DOHH2 (cell line): Measurements from ENCODE around the gene COL5A1.

Experiments used
- H3F3A ChIP-seq: fragments of 200-600 bp; sonication (generic), shearing (Covaris generic); 2 replicates; pipeline ENCODE4 v1.6.0; 2016; ENCODE audit warnings: antibody characterized with exemption, mild to moderate bottlenecking; ENCODE audit not compliant: control insufficient read depth, insufficient read depth
- H3K27ac ChIP-seq: fragments of 200-600 bp; sonication (generic); 2 replicates; pipeline ENCODE4 v1.5.1; 2014; ENCODE audit warnings: low read depth, mild to moderate bottlenecking, low read length, moderate library complexity
- H3K27me3 ChIP-seq: fragments of 200-600 bp; sonication (generic); 2 replicates; pipeline ENCODE4 v1.6.1; 2014; ENCODE audit warnings: mild to moderate bottlenecking, low read length, mixed read lengths; ENCODE audit not compliant: control insufficient read depth
- H3K36me3 ChIP-seq: fragments of 200-600 bp; sonication (generic); 2 replicates; pipeline ENCODE4 v1.6.1; 2014; ENCODE audit warnings: mild to moderate bottlenecking, low read length, moderate library complexity, mixed read lengths; ENCODE audit not compliant: control insufficient read depth
- H3K4me1 ChIP-seq: fragments of 200-600 bp; sonication (generic); 2 replicates; pipeline ENCODE4 v1.6.1; 2014; ENCODE audit warnings: mild to moderate bottlenecking, low read length, mixed read lengths; ENCODE audit not compliant: control insufficient read depth
- H3K4me2 ChIP-seq: fragments of 200-600 bp; sonication (generic); 2 replicates; pipeline ENCODE4 v1.6.0; 2014; ENCODE audit warnings: mild to moderate bottlenecking, low read length, moderate library complexity
- H3K4me3 ChIP-seq: fragments of 200-600 bp; sonication (generic); 2 replicates; pipeline ENCODE4 v1.5.1; 2014; ENCODE audit warnings: mild to moderate bottlenecking, low read length, mixed read lengths
- H3K79me2 ChIP-seq: fragments of 200-600 bp; sonication (generic); 2 replicates; pipeline ENCODE4 v1.6.1; 2014; ENCODE audit warnings: mild to moderate bottlenecking, low read length, mixed read lengths; ENCODE audit not compliant: control insufficient read depth
- H3K9me2 ChIP-seq: fragments of 200-600 bp; sonication (generic); replicated peaks from 2 replicates; pipeline ENCODE4 v1.6.1; 2014; ENCODE audit warnings: mild to moderate bottlenecking, low read length, mixed read lengths; ENCODE audit not compliant: control insufficient read depth
- H3K9me3 ChIP-seq: fragments of 200-600 bp; sonication (generic); 2 replicates; pipeline ENCODE4 v1.6.1; 2014; ENCODE audit warnings: antibody characterized with exemption, low read length, mixed read lengths; ENCODE audit not compliant: control insufficient read depth, insufficient read depth
- H4K20me1 ChIP-seq: fragments of 200-600 bp; sonication (generic); 2 replicates; pipeline ENCODE4 v1.6.0; 2014; ENCODE audit warnings: low read depth, mild to moderate bottlenecking, antibody characterized with exemption, low read length, moderate library complexity; ENCODE audit not compliant: control insufficient read depth, insufficient read depth
- EZH2phosphoT487 ChIP-seq: fragments of 200-600 bp; sonication (generic); IDR thresholded peaks from 2 replicates; pipeline ENCODE4 v1.6.1; 2017; ENCODE audit warnings: borderline replicate concordance, mild to moderate bottlenecking, antibody characterized with exemption, low read length, moderate library complexity, mixed read lengths
- TF ChIP-seq, protein P1 (sequence below): fragments of 200-600 bp; sonication (generic); IDR thresholded peaks from one replicate; pipeline ENCODE4 v1.5.1; 2014; ENCODE audit warnings: antibody characterized with exemption, mild to moderate bottlenecking, low read depth, low read length; ENCODE audit not compliant: poor library complexity, severe bottlenecking

Gene COL5A1

DNA sequence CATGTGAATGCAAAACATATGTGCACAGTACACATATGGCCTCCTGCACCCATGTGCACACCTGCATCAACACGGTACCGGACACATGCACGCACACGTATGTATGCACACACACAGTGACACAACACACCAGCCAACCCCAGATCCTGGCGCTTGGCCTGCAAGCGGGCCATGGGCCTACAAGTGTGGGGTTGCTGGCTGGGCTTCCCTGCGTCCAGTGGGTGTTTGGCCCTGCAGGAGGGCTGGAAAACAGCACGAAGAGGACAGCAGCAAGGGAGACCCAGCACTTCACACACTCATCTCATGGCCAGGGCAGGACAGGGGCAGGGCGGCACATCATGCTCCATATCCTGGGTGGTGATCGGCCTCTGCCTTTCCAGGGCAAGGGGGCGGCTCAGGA, 77.7 kb downstream of the COL5A1 start:
- H3K79me2 ChIP-seq = no peaks in the 10 kb centered on the region
- H3K9me3 ChIP-seq = peaks cover 3% of the 10 kb centered on the region; the same call in 1 of the 2 replicates
- no peak overlapping the region for H3K27ac ChIP-seq
- H3K27me3 ChIP-seq = no peaks in the 10 kb centered on the region
- H3K9me2 ChIP-seq = no peaks in the 10 kb centered on the region
- no peak for TF ChIP-seq EZH2phosphoT487
- TF ChIP-seq, protein P1, sequence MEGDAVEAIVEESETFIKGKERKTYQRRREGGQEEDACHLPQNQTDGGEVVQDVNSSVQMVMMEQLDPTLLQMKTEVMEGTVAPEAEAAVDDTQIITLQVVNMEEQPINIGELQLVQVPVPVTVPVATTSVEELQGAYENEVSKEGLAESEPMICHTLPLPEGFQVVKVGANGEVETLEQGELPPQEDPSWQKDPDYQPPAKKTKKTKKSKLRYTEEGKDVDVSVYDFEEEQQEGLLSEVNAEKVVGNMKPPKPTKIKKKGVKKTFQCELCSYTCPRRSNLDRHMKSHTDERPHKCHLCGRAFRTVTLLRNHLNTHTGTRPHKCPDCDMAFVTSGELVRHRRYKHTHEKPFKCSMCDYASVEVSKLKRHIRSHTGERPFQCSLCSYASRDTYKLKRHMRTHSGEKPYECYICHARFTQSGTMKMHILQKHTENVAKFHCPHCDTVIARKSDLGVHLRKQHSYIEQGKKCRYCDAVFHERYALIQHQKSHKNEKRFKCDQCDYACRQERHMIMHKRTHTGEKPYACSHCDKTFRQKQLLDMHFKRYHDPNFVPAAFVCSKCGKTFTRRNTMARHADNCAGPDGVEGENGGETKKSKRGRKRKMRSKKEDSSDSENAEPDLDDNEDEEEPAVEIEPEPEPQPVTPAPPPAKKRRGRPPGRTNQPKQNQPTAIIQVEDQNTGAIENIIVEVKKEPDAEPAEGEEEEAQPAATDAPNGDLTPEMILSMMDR = no peak
- no peaks in the 10 kb centered on the region for H3K36me3 ChIP-seq
- H3K4me1 ChIP-seq = no peaks in the 10 kb centered on the region
- H3K4me3 ChIP-seq = no peak overlapping the region
- no peaks in the 10 kb centered on the region for H4K20me1 ChIP-seq
- no peaks in the 10 kb centered on the region for H3F3A ChIP-seq
- no peak overlapping the region for H3K4me2 ChIP-seq

DNA sequence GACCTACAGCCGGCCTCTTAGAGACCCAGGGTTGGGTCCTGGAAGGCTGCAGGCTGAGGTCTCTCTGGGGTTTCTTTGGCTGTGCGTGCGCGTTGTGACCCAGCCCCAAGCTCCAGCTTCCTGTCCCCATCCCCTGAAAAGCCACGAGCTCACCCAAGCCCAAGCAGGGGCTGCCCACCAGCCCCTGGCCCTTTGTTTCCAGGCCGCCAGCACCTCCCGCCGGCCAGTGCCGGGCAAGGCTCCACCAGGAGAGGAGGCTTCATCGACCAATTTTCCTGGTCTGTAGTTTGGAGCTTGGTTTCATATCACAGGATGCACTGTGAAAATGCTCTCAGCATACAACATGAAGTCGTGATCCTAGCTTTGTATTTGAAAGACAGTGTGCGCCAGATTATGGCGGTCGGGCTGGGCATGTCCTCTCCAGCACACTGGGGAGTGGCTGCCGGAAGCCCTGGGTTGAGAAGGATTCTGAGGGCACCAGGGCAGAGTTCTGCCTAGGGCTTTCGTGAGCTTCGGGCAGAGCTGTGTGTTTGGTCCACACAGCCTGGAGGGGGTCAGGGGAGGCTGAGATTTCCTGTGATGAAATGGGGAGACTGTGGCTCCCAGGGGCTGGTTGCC, 78.6 kb downstream of the COL5A1 start:
- H3K4me2 ChIP-seq = no peak overlapping the region
- no peaks in the 10 kb centered on the region for H4K20me1 ChIP-seq

DNA sequence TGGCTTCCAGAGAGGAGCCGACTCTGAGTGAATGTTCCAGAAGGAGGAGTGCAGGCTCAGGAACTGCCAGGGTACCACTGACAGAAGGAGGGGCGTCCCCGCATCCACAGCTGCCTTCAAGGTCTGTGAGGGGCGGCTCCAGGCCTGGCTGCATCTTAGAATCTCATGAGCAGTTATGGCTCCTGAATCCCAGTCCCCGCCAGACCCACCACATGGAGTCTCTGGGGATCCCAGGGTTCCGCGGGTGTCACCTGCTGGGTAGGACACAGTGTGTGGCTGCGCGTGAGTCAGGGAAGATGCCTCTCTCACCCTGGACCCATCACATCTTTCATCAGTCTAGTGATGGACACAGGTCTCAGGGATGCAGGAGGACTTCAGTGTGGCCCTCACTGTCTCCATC, 79.2 kb downstream of the COL5A1 start:
- no peak for TF ChIP-seq EZH2phosphoT487
- no peaks in the 10 kb centered on the region for H4K20me1 ChIP-seq
- H3K9me2 ChIP-seq = no peaks in the 10 kb centered on the region
- no peaks in the 10 kb centered on the region for H3F3A ChIP-seq
- no peaks in the 10 kb centered on the region for H3K27me3 ChIP-seq
- H3K4me1 ChIP-seq = no peaks in the 10 kb centered on the region
- H3K27ac ChIP-seq = no peak overlapping the region
- H3K4me3 ChIP-seq = no peak overlapping the region
- H3K36me3 ChIP-seq = no peaks in the 10 kb centered on the region
- H3K4me2 ChIP-seq = no peak overlapping the region
- H3K79me2 ChIP-seq = no peaks in the 10 kb centered on the region
- no peaks in the 10 kb centered on the region for H3K9me3 ChIP-seq

More for the DNA sequence above, 78.6 kb downstream of the COL5A1 start:
- Histone ChIP-seq H3K4me1 (no peaks in the 10 kb centered on the region), H3F3A (no peaks in the 10 kb centered on the region), H3K27me3 (no peaks in the 10 kb centered on the region), H3K9me3 (no peaks in the 10 kb centered on the region), H3K27ac (no peak overlapping the region), H3K9me2 (no peaks in the 10 kb centered on the region), H3K36me3 (no peaks in the 10 kb centered on the region), H3K79me2 (no peaks in the 10 kb centered on the region), H3K4me3 (no peak overlapping the region)
- TF ChIP-seq, protein P1 = no peak
- no peak for TF ChIP-seq EZH2phosphoT487

DNA sequence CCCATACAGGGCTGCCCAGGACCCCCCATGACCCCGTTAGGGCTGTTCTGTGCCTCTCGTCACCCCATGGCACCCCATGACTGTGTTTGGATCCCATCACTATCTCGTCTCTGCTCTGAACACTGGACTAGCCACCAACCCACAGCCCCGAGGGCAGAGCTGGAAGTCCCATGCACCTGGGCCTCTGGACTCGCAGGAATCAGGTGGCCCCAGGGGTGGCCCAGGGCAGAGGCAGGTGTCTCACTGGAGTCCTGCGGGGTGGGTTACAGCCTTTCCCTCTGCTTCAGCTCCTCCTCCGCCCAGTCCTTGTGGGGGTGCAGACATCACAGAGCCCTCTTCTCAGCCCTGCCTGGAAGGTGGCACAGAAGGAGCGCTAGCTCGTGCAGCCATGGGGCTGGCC, 79.7 kb downstream of the COL5A1 start:
- H3K79me2 ChIP-seq = no peaks in the 10 kb centered on the region
- no peaks in the 10 kb centered on the region for H3K27me3 ChIP-seq
- H3K4me3 ChIP-seq = no peak overlapping the region
- no peaks in the 10 kb centered on the region for H3K9me2 ChIP-seq
- no peaks in the 10 kb centered on the region for H3K4me1 ChIP-seq
- TF ChIP-seq, protein P1 = no peak
- TF ChIP-seq EZH2phosphoT487 = no peak
- no peaks in the 10 kb centered on the region for H3K9me3 ChIP-seq
- no peak overlapping the region for H3K27ac ChIP-seq
- no peaks in the 10 kb centered on the region for H4K20me1 ChIP-seq
- H3K36me3 ChIP-seq = no peaks in the 10 kb centered on the region
- no peaks in the 10 kb centered on the region for H3F3A ChIP-seq
- H3K4me2 ChIP-seq = no peak overlapping the region
